Panc1 (cell line): ENCODE measurements around the gene TNIK. TPM values are rescaled to one million over a fixed set of nuclear protein-coding genes. Genes with fewer than 3 reads are reported as not detected.

ENCODE experiments used
- ATAC-seq: fragments of 200-7000 bp; cut with Tn5 transposase; 2 replicates; pipeline ENCODE4 v1.9.1; 2020; ENCODE audit warnings: mild to moderate bottlenecking, moderate library complexity
- BruUV-seq: library from RNA; stranded (reverse); fragments of 400-500 nt; replicated peaks from 2 replicates; lab custom pipeline; 2021; lab: Mats Ljungman, UMichigan
- CTCF ChIA-PET: fragments of 300-600 bp; sonication (Branson Sonifier 250); formaldehyde crosslinking; loops from one replicate; lab custom pipeline; 2022; ENCODE audit warnings: antibody characterized with exemption; lab: Charles Lee
- POLR2A ChIA-PET: fragments of 300-600 bp; sonication (Branson Sonifier 250); formaldehyde crosslinking; loops from one replicate; lab custom pipeline; 2022; ENCODE audit warnings: antibody characterized with exemption; lab: Charles Lee
- DNase-seq: peaks from one replicate; pipeline ENCODE4 v3.0.0-alpha.2; 2010; ENCODE audit warnings: low read depth, low spot score
- H3K27ac ChIP-seq: 2 replicates; pipeline ENCODE4 v1.5.1; 2011; ENCODE audit warnings: mild to moderate bottlenecking, low read length, inconsistent platforms
- H3K27me3 ChIP-seq: fragments of 200-500 bp; sonication (Bioruptor generic); 2 replicates; pipeline ENCODE4 v1.6.0; 2014; ENCODE audit warnings: low read length, inconsistent platforms; ENCODE audit not compliant: control insufficient read depth, insufficient read depth
- H3K36me3 ChIP-seq: fragments of 200-500 bp; sonication (Bioruptor generic); 2 replicates; pipeline ENCODE4 v1.5.1; 2014; ENCODE audit warnings: inconsistent platforms, mild to moderate bottlenecking, low read length, moderate library complexity; ENCODE audit not compliant: control insufficient read depth, insufficient read depth
- H3K4me1 ChIP-seq: 2 replicates; pipeline ENCODE4 v1.5.1; 2011; ENCODE audit warnings: inconsistent platforms, mild to moderate bottlenecking, low read length, moderate library complexity; ENCODE audit not compliant: control insufficient read depth, insufficient read depth
- H3K4me3 ChIP-seq, 2 experiments: 2 replicates each; pipeline ENCODE4 v1.5.1; 2011 to 2012; ENCODE audit warnings: low read depth in 2 of 2, low read length in 2 of 2, mild to moderate bottlenecking in 2 of 2, inconsistent platforms in 1 of 2, moderate library complexity in 1 of 2
- H3K9me3 ChIP-seq: fragments of 200-500 bp; sonication (Bioruptor generic); 2 replicates; pipeline ENCODE4 v1.5.1; 2014; ENCODE audit warnings: low read depth, mild to moderate bottlenecking, inconsistent platforms, low read length, moderate library complexity; ENCODE audit not compliant: control insufficient read depth, insufficient read depth
- CTCF ChIP-seq: fragments of 450-650 bp; IDR thresholded peaks from 2 replicates; pipeline ENCODE4 v1.5.1; 2017; ENCODE audit warnings: mild to moderate bottlenecking
- POLR2AphosphoS5 ChIP-seq: IDR thresholded peaks from 2 replicates; pipeline ENCODE4 v1.6.1; 2012; ENCODE audit warnings: mild to moderate bottlenecking, low read depth, low read length, moderate library complexity
- REST ChIP-seq, 2 experiments: IDR thresholded peaks; 2 replicates each; pipeline ENCODE4 v1.6.1; 2011 to 2012; ENCODE audit warnings: low read depth in 2 of 2, control low read depth in 1 of 2, low read length in 1 of 2, mild to moderate bottlenecking in 1 of 2, moderate library complexity in 1 of 2; ENCODE audit not compliant: insufficient read depth in 1 of 2
- SIN3A ChIP-seq: IDR thresholded peaks from 2 replicates; pipeline ENCODE4 v1.6.1; 2012; ENCODE audit warnings: low read depth, mild to moderate bottlenecking, low read length, moderate library complexity, borderline replicate concordance; ENCODE audit not compliant: insufficient read depth
- TCF7L2 ChIP-seq: IDR thresholded peaks from 2 replicates; pipeline ENCODE4 v1.6.1; 2011; ENCODE audit warnings: mild to moderate bottlenecking, low read depth, low read length, inconsistent platforms
- in situ Hi-C: cut with HindIII; loops from 2 replicates; pipeline ENCODE4 v1.10.0; 2016; ENCODE audit warnings: low sequenced_read_pairs, low pct_unique_long_range_greater_than_20kb
- intact Hi-C: fragments of 100-400 bp; cut with micrococcal nuclease; formaldehyde crosslinking; loops from one replicate; pipeline ENCODE4 v1.10.0; 2022; ENCODE audit not compliant: unreplicated experiment
- total RNA-seq: library from RNA; stranded (reverse); gene quantifications from one replicate; pipeline ENCODE4 v1.2.1, GENCODE V29; 2021; ENCODE audit not compliant: unreplicated experiment

The TNIK gene
- total RNA-seq, 1 experiment from 2014 or later = 1.9 TPM

GRCh38 chr3:171129827-171130226 is 330.4 kb downstream of the TNIK start:
- no peaks in the 10 kb centered on the region for H3K4me1 ChIP-seq
- DNase-seq (no peak), ATAC-seq (no peak)
- CTCF ChIA-PET = no interaction called here
- in situ Hi-C loops (no loop called here), intact Hi-C loops (no loop called here)
- H3K36me3 ChIP-seq = no peaks in the 10 kb centered on the region
- H3K9me3 ChIP-seq = no peaks in the 10 kb centered on the region
- POLR2A ChIA-PET = no interaction called here
- no peak overlapping the region for H3K4me3 ChIP-seq
- TF ChIP-seq TCF7L2 (no peak), REST (IDR thresholded peaks at IDR 0.05; ENCODE audit: insufficient read depth in 1 of 2, low read depth in 2 of 2, low read length in 1 of 2) (no peak), POLR2AphosphoS5 (no peak), SIN3A (no peak), CTCF (no peak)
- no TSS peak for BruUV-seq
- no peaks in the 10 kb centered on the region for H3K27me3 ChIP-seq
- no peak overlapping the region for H3K27ac ChIP-seq

DNA sequence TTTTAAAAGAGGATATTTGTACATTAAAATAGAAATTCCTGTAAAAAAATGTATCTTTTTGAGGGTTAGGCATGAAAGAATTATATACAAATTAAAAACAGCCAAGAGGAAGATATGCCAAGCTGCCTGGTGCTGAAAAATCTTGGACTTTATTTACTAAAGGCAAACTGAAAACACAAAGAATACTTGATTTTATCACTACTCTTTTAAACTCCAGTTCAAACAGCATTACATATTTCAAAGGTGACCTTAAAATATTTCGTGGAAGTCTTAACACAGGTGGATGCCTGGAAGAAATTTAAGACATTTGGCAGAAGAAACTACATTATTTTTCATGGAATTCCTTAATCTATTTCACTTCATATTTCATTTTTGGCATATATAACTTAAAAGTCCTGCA is 332.6 kb downstream of the TNIK start:
- intact Hi-C loops = no loop called here
- DNase-seq (no peak), ATAC-seq (no peak)
- no peaks in the 10 kb centered on the region for H3K4me1 ChIP-seq
- H3K4me3 ChIP-seq = no peak overlapping the region
- no peaks in the 10 kb centered on the region for H3K36me3 ChIP-seq
- H3K27me3 ChIP-seq = no peaks in the 10 kb centered on the region
- H3K9me3 ChIP-seq = no peaks in the 10 kb centered on the region
- ChIA-PET CTCF (no interaction called here), POLR2A (no interaction called here)
- TF ChIP-seq REST (IDR thresholded peaks at IDR 0.05; ENCODE audit: insufficient read depth in 1 of 2, low read depth in 2 of 2, low read length in 1 of 2) (no peak), POLR2AphosphoS5 (no peak), TCF7L2 (no peak), SIN3A (no peak), CTCF (no peak)
- in situ Hi-C loops = no loop called here
- BruUV-seq = no TSS peak
- H3K27ac ChIP-seq = no peak overlapping the region
